Measurements from ENCODE around the gene UNK. TPM values are rescaled to one million over a fixed set of nuclear protein-coding genes. Genes with fewer than 3 reads are reported as not detected.
A peak's percentile ranks its signal among the peaks of the same experiment; 100 is the strongest.

The UNK gene
- total and polyA plus RNA-seq, 9 of the 15 experiments (the other 6 are each of a cell fraction or from before 2014, with no cell fraction given), result 12.8 to 38.6 (median 24.8) TPM

DNA sequence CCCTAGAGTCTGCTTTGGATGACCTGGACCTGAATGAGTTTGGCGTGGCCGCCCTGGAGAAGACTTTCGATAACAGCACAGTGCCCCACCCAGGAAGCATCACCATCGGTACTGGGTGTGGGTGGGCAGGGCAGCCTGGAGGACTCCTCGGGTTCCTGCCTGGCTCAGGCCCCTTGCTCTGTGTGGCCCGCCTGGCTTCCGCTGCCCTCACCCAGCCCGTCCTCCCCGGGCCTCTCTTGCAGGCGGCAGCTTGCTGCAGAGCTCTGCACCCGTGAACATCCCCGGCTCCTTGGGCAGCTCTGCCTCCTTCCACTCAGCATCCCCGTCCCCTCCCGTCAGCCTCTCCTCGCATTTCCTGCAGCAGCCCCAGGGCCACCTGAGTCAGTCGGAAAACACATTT, 35.1 kb downstream of the UNK start:
- Histone ChIP-seq H3K4me3 (no peak overlapping the region), H3K4me1 (replicated peaks in 1 of 2; ENCODE audit: control insufficient read depth in 2 of 2, insufficient read depth in 2 of 2, low read length in 2 of 2) (peaks cover 0 to 28% of the 10 kb centered on the region in 2 experiments; a peak in 1 of 5 replicates), H3K9me1 (ENCODE audit: control insufficient read depth, insufficient read depth, low read length) (peaks cover 3% of the 10 kb centered on the region), H2AFZ (ENCODE audit: low read depth, low read length) (no peak overlapping the region), H3K27ac (ENCODE audit: extremely low read depth, low read depth, low read length) (no peak overlapping the region), H3K4me2 (ENCODE audit: insufficient read depth, low read length) (no peak overlapping the region), H3K27me3 (ENCODE audit: control insufficient read depth in 2 of 2, insufficient read depth in 2 of 2, low read length in 2 of 2) (no peaks in the 10 kb centered on the region), H3K79me2 (ENCODE audit: control insufficient read depth, insufficient read depth, low read length) (no peaks in the 10 kb centered on the region), H3K9me3 (replicated peaks; ENCODE audit: control insufficient read depth, insufficient read depth, low read depth, low read length) (no peaks in the 10 kb centered on the region), H3K36me3 (ENCODE audit: control insufficient read depth, insufficient read depth, low read length) (peaks cover 74% of the 10 kb centered on the region; the same call in 2 of the 3 replicates), H4K20me1 (replicated peaks; ENCODE audit: control insufficient read depth, insufficient read depth, low read length) (no peaks in the 10 kb centered on the region), H3K9ac (ENCODE audit: insufficient read depth in 1 of 2, low read depth in 2 of 2, low read length in 2 of 2) (peak overlapping the region in 1 of 2 experiments; percentile 57; a peak in 1 of 4 replicates)
- DNase-seq (ENCODE audit: extremely low read depth in 1 of 4, low spot score in 3 of 4) (no peak), ATAC-seq (no peak), FAIRE-seq (no peak)
- intact Hi-C loops (cut with micrococcal nuclease) (no loop called here), in situ Hi-C loops (cut with MboI) (no loop called here)
- no peak for TF ChIP-seq CXXC5 (CRISPR knock-in tag; IDR thresholded peaks at IDR 0.05)
- no peak for TF ChIP-seq BRF2 (IDR thresholded peaks at IDR 0.05; ENCODE audit: borderline replicate concordance, insufficient read depth, insufficient read length)
- TF ChIP-seq TSC22D4 (tag; IDR thresholded peaks at IDR 0.05), result no peak
- peak; percentile 59 for TF ChIP-seq POLR2G (IDR thresholded peaks at IDR 0.05; ENCODE audit: low read depth, low read length)
- ChIA-PET CTCF (ENCODE audit: low intra/inter-chr PET ratio) (no interaction called here), POLR2A (no interaction called here)
- WGBS (ENCODE audit: insufficient coverage, low coverage, missing lambda C conversion rate), result 85% methylated on average over 16 of the region's 16 CpGs
- BruUV-seq (replicated peaks), result no TSS peak
